UCSD-AML1 (cell line): Measurements from ENCODE around the gene TUNAR.
"Not testable (repeated sequence)": the region's sequence is repeated elsewhere in the genome, so short reads cannot be mapped to it uniquely, and the experiment has no call there.

Experiments used
- DNase-seq: peaks from one replicate; lab custom pipeline; 2025; ENCODE audit not compliant: unreplicated experiment; lab: John Stamatoyannopoulos, UW

The TUNAR gene

GRCh38 chr14:95968048-95968447 lies 91.4 kb downstream of the TUNAR start:
- DNase-seq: not testable (repeated sequence)
